Fibroblast of lung (primary cell): ENCODE data around the gene LHFPL2. TPM values are rescaled to one million over a fixed set of nuclear protein-coding genes. Genes with fewer than 3 reads are reported as not detected.
"Not testable (repeated sequence)": the region's sequence is repeated elsewhere in the genome, so short reads cannot be mapped to it uniquely, and the experiment has no call there.

Experiments used
- DNase-seq, 2 donors: peaks; one replicate each; pipeline versions ENCODE4 v3.0.0 to v3.0.0-alpha.2; 2010; ENCODE audit warnings: low read depth in 2 of 2
- H2AFZ ChIP-seq: 2 replicates; pipeline ENCODE4 v1.5.1; 2012; ENCODE audit warnings: low read length, control low read depth, inconsistent platforms
- H3K27ac ChIP-seq: 2 replicates; pipeline ENCODE4 v1.5.1; 2011; ENCODE audit warnings: low read length, control low read depth; ENCODE audit not compliant: insufficient read depth
- H3K27me3 ChIP-seq: 2 replicates; pipeline ENCODE4 v1.5.1; 2011; ENCODE audit warnings: mild to moderate bottlenecking, low read length; ENCODE audit not compliant: control insufficient read depth, insufficient read depth
- H3K36me3 ChIP-seq: 2 replicates; pipeline ENCODE4 v1.5.1; 2011; ENCODE audit warnings: low read length; ENCODE audit not compliant: control insufficient read depth, insufficient read depth
- H3K4me1 ChIP-seq: 2 replicates; pipeline ENCODE4 v1.5.1; 2011; ENCODE audit warnings: low read length; ENCODE audit not compliant: control insufficient read depth, insufficient read depth; ENCODE audit errors: extremely low read depth
- H3K4me2 ChIP-seq: 2 replicates; pipeline ENCODE4 v1.5.1; 2011; ENCODE audit warnings: low read length, control low read depth; ENCODE audit not compliant: insufficient read depth; ENCODE audit errors: extremely low read depth
- H3K4me3 ChIP-seq, 4 experiments: fragments of 200-600 bp in 1 of 4; sonication (generic) in 1 of 4; replicated peaks in 1 of 4; 2 replicates each; pipeline ENCODE4 v1.5.1; 2011 to 2016; ENCODE audit warnings: low read length in 4 of 4, low read depth in 3 of 4, mild to moderate bottlenecking in 3 of 4, control low read depth in 2 of 4, inconsistent platforms in 1 of 4, mixed read lengths in 1 of 4; ENCODE audit not compliant: insufficient read depth in 1 of 4; ENCODE audit errors: control extremely low read depth in 1 of 4
- H3K79me2 ChIP-seq: 2 replicates; pipeline ENCODE4 v1.5.1; 2012; ENCODE audit warnings: mild to moderate bottlenecking, low read length, inconsistent platforms; ENCODE audit not compliant: control insufficient read depth, insufficient read depth
- H3K9ac ChIP-seq: 2 replicates; pipeline ENCODE4 v1.5.1; 2011; ENCODE audit warnings: mild to moderate bottlenecking, low read length, control low read depth; ENCODE audit not compliant: insufficient read depth
- H3K9me3 ChIP-seq: 2 replicates; pipeline ENCODE4 v1.5.1; 2012; ENCODE audit warnings: low read depth, low read length; ENCODE audit not compliant: control insufficient read depth, insufficient read depth
- H4K20me1 ChIP-seq: 2 replicates; pipeline ENCODE4 v1.5.1; 2011; ENCODE audit warnings: low read length; ENCODE audit not compliant: control insufficient read depth, insufficient read depth; ENCODE audit errors: extremely low read depth
- CTCF ChIP-seq, 2 donors: IDR thresholded peaks in 1 of 2; conservative IDR thresholded peaks in 1 of 2; 1 replicate in 1 of 2; 2 replicates in 1 of 2; pipeline ENCODE4 v1.5.1; 2011 to 2012; ENCODE audit warnings: low read length in 2 of 2, control low read depth in 1 of 2, inconsistent platforms in 1 of 2, low read depth in 1 of 2, mild to moderate bottlenecking in 1 of 2
- EZH2 ChIP-seq: IDR thresholded peaks from 2 replicates; pipeline ENCODE4 v1.5.1; 2012; ENCODE audit warnings: low read length, control low read depth, mild to moderate bottlenecking; ENCODE audit errors: missing control alignments
- polyA plus RNA-seq, 2 donors: library from polyadenylated mRNA; depleted of rRNA in 1 of 2; stranded (reverse) in 1 of 2; unstranded in 1 of 2; fragments of >200 nt; gene quantifications; 2 replicates each; pipeline ENCODE4 v1.2.1, GENCODE V29; 2011 to 2012; ENCODE audit warnings: missing spikeins in 1 of 2
- total RNA-seq: library from RNA; depleted of rRNA; stranded (reverse); fragments of >200 nt; gene quantifications from 2 replicates; pipeline ENCODE4 v1.2.1, GENCODE V29; 2014

LHFPL2 gene
- total and polyA plus RNA-seq, 2 donors (not counting 1 experiment from before 2014, with no cell fraction given): 13.7 to 51.4 TPM

- no peak overlapping the region for H3K4me3 ChIP-seq
- no peak overlapping the region for H3K4me2 ChIP-seq
- no peak overlapping the region for H3K27ac ChIP-seq
- H3K36me3 ChIP-seq: no peaks in the 10 kb centered on the region
- H3K9me3 ChIP-seq: no peaks in the 10 kb centered on the region
- no peaks in the 10 kb centered on the region for H4K20me1 ChIP-seq
- no peaks in the 10 kb centered on the region for H3K79me2 ChIP-seq
- H3K27me3 ChIP-seq: no peaks in the 10 kb centered on the region
- DNase-seq: no peak
- no peak for TF ChIP-seq EZH2
- no peak for TF ChIP-seq CTCF (conservative IDR thresholded peaks at IDR 0.05 in 1 of 2, IDR thresholded peaks at IDR 0.05 in 1 of 2; ENCODE audit: low read depth in 1 of 2, low read length in 2 of 2)
- no peak overlapping the region for H3K9ac ChIP-seq
- no peaks in the 10 kb centered on the region for H3K4me1 ChIP-seq
- H2AFZ ChIP-seq: no peak overlapping the region
These were observed 189.7 kb downstream of the LHFPL2 start for GRCh38 chr5:78458843-78459242.

GRCh38 chr5:78457507-78457906, 191.1 kb downstream of the LHFPL2 start:
- not testable (repeated sequence) for H3K4me1 ChIP-seq, H3K27ac ChIP-seq, H2AFZ ChIP-seq, H3K4me3 ChIP-seq, H3K27me3 ChIP-seq, H3K79me2 ChIP-seq, H4K20me1 ChIP-seq, DNase-seq, H3K4me2 ChIP-seq, H3K9ac ChIP-seq, H3K36me3 ChIP-seq, H3K9me3 ChIP-seq

GRCh38 chr5:78449103-78449502, 199.5 kb downstream of the LHFPL2 start:
- no peaks in the 10 kb centered on the region for H3K9me3 ChIP-seq
- H3K79me2 ChIP-seq: no peaks in the 10 kb centered on the region
- H3K4me1 ChIP-seq: no peaks in the 10 kb centered on the region
- H3K27me3 ChIP-seq: no peaks in the 10 kb centered on the region
- no peaks in the 10 kb centered on the region for H4K20me1 ChIP-seq
- no peak for TF ChIP-seq CTCF (conservative IDR thresholded peaks at IDR 0.05 in 1 of 2, IDR thresholded peaks at IDR 0.05 in 1 of 2; ENCODE audit: low read depth in 1 of 2, low read length in 2 of 2)
- no peak for TF ChIP-seq EZH2
- no peak overlapping the region for H2AFZ ChIP-seq
- no peak overlapping the region for H3K4me2 ChIP-seq
- no peak overlapping the region for H3K27ac ChIP-seq
- H3K9ac ChIP-seq: no peak overlapping the region
- no peak for DNase-seq
- no peak overlapping the region for H3K4me3 ChIP-seq
- no peaks in the 10 kb centered on the region for H3K36me3 ChIP-seq
